OCI-LY1 (cell line): ENCODE results near the gene TUBAL3.

Experiments
- H2AFZ ChIP-seq: fragments of 200-600 bp; sonication (generic), shearing (Covaris generic); 2 replicates; pipeline ENCODE4 v1.6.0; 2014; ENCODE audit warnings: antibody characterized with exemption, mild to moderate bottlenecking, low read length
- H3F3A ChIP-seq: fragments of 200-600 bp; sonication (generic), shearing (Covaris generic); 2 replicates; pipeline ENCODE4 v1.6.0; 2014; ENCODE audit warnings: mild to moderate bottlenecking, antibody characterized with exemption, low read length, moderate library complexity; ENCODE audit not compliant: insufficient read depth
- H3K27ac ChIP-seq: fragments of 200-600 bp; sonication (generic); 2 replicates; pipeline ENCODE4 v1.5.1; 2014; ENCODE audit warnings: low read length, mixed run types, mild to moderate bottlenecking, low read depth; ENCODE audit not compliant: poor library complexity, severe bottlenecking
- H3K27me3 ChIP-seq: fragments of 200-600 bp; sonication (generic); 2 replicates; pipeline ENCODE4 v1.6.0; 2014; ENCODE audit warnings: antibody characterized with exemption, mild to moderate bottlenecking, low read length, moderate library complexity; ENCODE audit not compliant: insufficient read depth
- H3K36me3 ChIP-seq: fragments of 200-600 bp; sonication (generic); 2 replicates; pipeline ENCODE4 v1.6.1; 2014; ENCODE audit warnings: mild to moderate bottlenecking, antibody characterized with exemption, low read length, moderate library complexity, mixed read lengths; ENCODE audit not compliant: insufficient read depth
- H3K4me1 ChIP-seq: fragments of 200-600 bp; sonication (generic); 2 replicates; pipeline ENCODE4 v1.5.1; 2014; ENCODE audit warnings: mild to moderate bottlenecking, low read length, moderate library complexity; ENCODE audit not compliant: insufficient read depth, severe bottlenecking
- H3K4me2 ChIP-seq: fragments of 200-600 bp; sonication (generic), shearing (Covaris generic); 2 replicates; pipeline ENCODE4 v1.6.1; 2014; ENCODE audit warnings: low read length
- H3K4me3 ChIP-seq: fragments of 200-600 bp; sonication (generic); 2 replicates; pipeline ENCODE4 v1.5.1; 2014; ENCODE audit warnings: low read length, low read depth, mild to moderate bottlenecking, mixed read lengths; ENCODE audit not compliant: poor library complexity, severe bottlenecking
- H3K79me2 ChIP-seq: fragments of 200-600 bp; shearing (Covaris generic); 2 replicates; pipeline ENCODE4 v1.6.1; 2016; ENCODE audit warnings: mixed run types, low read length, mixed read lengths; ENCODE audit not compliant: insufficient read depth
- H3K9ac ChIP-seq: fragments of 200-600 bp; sonication (generic), shearing (Covaris generic); 2 replicates; pipeline ENCODE4 v1.6.1; 2014; ENCODE audit warnings: mild to moderate bottlenecking, low read length, mixed read lengths
- H3K9me2 ChIP-seq: fragments of 200-600 bp; sonication (generic), shearing (Covaris generic); 2 replicates; pipeline ENCODE4 v1.6.1; 2014; ENCODE audit warnings: low read depth, mild to moderate bottlenecking, low read length, mixed read lengths
- H3K9me3 ChIP-seq: fragments of 200-600 bp; shearing (Covaris generic); 2 replicates; pipeline ENCODE4 v1.6.1; 2014; ENCODE audit warnings: low read length, mixed read lengths
- H4K20me1 ChIP-seq: fragments of 200-600 bp; sonication (generic), shearing (Covaris generic); 2 replicates; pipeline ENCODE4 v1.6.0; 2016; ENCODE audit warnings: mild to moderate bottlenecking, low read length; ENCODE audit not compliant: insufficient read depth
- EZH2 ChIP-seq: fragments of 200-600 bp; sonication (generic), shearing (Covaris generic); IDR thresholded peaks from 2 replicates; pipeline ENCODE4 v1.8.0; 2017; ENCODE audit warnings: borderline replicate concordance, mixed run types, mild to moderate bottlenecking, antibody characterized with exemption, low read length, moderate library complexity, mixed read lengths

The TUBAL3 gene

GRCh38 chr10:5343561-5343960 is 61.1 kb downstream of the TUBAL3 start:
- no peaks in the 10 kb centered on the region for H3K79me2 ChIP-seq
- H3K9me2 ChIP-seq, result no peaks in the 10 kb centered on the region
- no peaks in the 10 kb centered on the region for H3K9me3 ChIP-seq
- no peaks in the 10 kb centered on the region for H3K36me3 ChIP-seq
- H3F3A ChIP-seq, result no peaks in the 10 kb centered on the region
- TF ChIP-seq EZH2, result no peak
- no peak overlapping the region for H2AFZ ChIP-seq
- no peak overlapping the region for H3K27ac ChIP-seq
- H3K9ac ChIP-seq, result no peak overlapping the region
- no peaks in the 10 kb centered on the region for H3K27me3 ChIP-seq
- no peak overlapping the region for H3K4me2 ChIP-seq
- H4K20me1 ChIP-seq, result no peaks in the 10 kb centered on the region
- no peak overlapping the region for H3K4me3 ChIP-seq
- no peaks in the 10 kb centered on the region for H3K4me1 ChIP-seq
